HL-60/S4 treated with phorbol 12-myristate 13-acetate at 8.2 ng/mL for 4 days and 3 days (cell line): ENCODE results near the gene CAPN5.
"Not testable (repeated sequence)": the region's sequence is repeated elsewhere in the genome, so short reads cannot be mapped to it uniquely, and the experiment has no call there.

Experiments used
- in situ Hi-C: fragments of 300-500 bp; cut with MboI; formaldehyde crosslinking; loops from 2 replicates; pipeline ENCODE4 v1.15.0; 2022; ENCODE audit warnings: low sequenced_read_pairs

CAPN5 gene

DNA sequence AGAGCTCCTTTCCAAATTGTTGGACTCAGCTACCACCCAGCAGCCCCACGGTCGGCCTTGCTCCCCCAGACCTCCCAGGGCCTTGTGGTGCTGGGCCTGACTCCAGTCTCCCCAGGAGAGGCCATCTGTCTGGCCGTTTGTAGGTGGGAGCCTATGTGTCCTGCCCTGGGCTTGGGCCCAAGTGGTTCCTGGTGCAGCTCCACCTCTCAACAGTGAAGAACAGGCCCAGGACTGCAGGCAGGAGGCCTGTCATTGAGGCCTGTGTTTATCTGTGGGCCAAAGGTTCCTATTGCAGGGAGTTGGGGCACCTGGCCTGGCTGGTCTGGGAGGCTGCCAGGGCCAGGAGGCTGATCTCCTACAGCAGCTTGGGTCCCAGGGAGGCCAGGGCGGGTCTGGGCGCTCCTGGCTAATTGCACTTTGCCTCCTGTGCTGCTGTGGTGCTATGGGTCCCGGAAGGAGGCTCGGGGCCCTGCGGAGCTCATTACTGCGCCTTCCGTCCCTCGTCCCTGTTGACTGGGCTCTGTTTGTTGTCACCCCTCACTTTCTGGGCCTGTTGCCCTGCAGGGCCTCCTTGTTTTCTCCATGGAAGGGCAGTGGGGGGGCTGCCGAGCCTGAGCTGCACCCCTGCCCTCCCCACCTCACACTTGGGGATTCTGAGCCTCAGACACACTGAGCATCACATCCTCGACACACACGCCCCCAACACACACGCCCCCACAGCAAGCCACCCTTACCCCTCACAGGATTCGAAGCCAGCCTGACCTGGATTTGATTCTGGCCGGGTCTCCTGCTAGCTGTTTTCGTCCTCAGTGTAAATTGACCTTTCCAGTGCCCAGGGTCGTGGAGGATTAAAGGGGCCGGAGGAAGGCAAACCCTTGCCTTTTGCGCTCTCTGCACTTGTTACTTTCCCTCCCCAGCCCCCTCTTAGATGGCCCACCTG lies 29.1 kb downstream of the CAPN5 start:
- in situ Hi-C loops: no loop called here

DNA sequence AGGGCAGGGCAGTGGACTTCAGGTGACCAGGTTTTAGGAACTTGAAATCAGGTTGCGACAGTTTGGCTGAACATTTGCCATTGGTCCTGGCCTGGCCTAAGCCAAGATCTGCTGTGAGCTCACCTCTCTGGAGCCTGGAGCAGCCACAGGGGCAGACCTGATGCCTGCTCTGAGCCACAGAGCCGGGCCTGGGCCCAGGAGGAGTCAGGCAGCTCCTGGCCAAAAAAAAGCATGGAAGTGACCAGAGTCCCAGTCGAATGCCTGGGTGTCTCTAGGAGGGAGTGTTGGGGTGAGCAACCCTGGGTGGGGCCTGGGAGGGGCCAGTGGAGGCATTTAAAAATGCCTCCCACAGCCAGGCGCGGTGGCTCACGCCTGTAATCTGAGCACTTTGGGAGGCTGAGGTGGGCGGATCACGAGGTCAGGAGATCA lies 29.8 kb downstream of the CAPN5 start:
- in situ Hi-C loops: no loop called here

DNA sequence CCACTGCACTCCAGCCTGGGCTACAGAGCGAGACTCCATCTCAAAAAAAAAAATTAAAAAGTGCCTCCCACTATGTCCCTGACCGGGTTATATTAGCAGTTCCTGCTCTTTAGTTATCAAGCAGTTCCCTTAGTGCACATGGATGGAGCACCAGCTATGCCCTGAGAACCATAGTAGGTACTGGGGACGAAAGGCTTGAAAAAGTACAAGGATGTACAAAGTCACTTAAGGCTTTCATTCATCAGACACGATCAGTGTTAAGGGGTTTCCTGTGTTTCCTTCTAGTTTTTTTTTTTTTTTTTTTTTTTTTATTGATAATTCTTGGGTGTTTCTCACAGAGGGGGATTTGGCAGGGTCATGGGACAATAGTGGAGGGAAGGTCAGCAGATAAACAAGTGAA lies 30.4 kb downstream of the CAPN5 start:
- in situ Hi-C loops: not testable (repeated sequence)

DNA sequence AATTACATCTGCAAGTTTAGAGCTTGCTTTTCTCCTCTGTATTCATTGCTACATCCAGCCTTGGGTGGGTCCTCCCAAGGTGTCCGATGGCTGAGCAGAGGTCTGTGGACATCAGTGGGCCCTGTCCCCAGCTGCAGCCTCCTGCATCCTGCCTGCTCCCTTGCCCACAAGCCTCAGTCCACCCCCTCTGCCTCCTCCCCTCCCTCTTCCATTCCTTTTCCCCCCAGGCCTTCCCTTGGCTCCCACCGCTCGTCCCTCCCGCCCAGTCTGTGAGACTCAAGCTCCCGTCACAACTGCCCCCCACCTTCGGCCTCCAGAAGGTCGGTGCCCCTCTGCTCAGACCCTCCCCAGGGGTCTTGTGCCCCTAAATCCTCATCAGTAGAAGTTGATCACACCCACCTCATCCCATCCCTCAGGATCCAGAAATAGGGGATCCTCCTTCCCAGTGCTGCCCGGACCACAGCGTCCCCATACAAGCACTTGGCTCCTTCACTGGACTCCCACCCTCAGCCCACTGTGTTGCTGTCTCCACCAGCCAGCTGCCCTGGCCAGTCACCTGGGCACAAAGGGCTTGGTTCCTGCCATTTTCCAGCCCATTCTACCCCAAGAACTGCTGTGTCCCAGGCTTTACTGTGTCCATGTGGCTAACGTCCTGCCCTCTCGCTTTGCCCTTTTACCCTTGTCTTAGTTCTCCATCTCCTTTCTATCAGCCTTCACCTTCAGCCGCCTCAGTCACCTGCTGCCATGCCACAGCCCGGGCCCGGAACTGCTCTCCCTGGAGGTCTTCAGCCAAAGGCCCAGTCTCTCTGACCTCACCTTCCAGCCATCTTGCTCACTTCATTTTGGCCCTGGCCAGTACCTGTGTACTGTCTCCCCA lies 33.6 kb downstream of the CAPN5 start:
- in situ Hi-C loops: no loop called here

DNA sequence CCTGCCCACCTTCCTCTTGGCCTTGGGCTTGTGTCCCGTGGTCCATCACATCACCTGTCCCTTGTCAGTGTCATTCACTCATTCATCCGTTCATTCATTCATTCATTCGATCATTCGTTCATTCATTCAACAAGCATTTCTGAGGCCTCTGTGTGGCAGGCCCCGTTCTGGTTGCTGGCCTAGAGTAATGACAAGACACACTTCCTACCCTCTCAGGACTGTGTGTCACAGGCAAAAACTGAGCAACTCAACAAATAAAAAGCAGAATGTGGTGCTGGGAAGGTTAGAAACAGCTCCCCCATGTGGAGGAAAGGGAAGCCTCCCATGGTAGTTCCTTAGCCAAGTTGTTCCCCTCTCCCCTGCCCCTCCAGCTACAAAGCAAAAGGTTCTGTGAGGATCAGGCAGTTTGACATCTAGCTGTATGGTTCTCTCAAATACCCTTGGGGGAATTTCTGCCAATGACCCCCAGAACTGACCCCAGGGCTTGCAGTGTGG lies 34.3 kb downstream of the CAPN5 start:
- in situ Hi-C loops: no loop called here

DNA sequence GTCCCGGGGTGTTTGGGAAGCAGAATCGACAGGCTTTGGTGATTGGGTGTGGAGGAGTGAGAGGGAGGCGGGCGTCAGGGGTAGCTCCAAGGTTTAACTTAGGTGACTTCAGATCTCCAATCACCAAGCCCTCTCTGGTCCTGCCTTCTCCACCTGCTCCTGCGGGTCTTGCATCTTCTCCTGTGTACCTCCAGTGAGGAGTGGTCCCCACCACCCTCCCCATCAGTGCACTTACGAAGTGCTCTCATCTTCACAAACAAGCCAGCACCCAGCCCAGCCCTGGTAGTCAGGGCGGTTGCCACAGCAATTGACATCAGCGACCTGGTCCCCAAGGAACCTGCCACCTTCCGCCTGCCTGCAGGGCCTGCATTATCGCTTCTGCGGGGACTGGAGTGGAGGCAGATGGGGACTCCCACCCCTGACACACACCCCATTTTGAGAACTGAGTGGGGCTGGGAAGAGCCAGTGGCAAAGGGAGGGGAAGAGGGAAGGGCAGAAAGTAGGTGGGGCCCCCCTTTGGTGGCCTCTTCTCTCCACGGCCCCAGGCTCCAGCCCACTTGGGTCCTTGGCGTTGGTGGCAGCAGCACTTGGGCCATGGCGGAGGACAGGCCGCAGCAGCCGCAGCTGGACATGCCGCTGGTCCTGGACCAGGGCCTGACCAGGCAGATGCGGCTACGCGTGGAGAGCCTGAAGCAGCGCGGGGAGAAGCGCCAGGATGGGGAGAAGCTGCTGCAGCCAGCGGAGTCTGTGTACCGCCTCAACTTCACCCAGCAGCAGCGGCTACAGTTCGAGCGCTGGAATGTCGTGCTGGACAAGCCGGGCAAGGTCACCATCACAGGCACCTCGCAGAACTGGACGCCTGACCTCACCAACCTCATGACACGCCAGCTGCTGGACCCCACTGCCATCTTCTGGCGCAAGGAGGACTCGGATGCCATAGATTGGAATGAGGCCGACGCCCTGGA lies 35.8 kb downstream of the CAPN5 start, which contains the start of gene OMP:
Gene OMP (plus strand): TSS at position 595 of the 965 bp plus-strand sequence. CDS start 0 bp downstream, at position 595.
- in situ Hi-C loops: no loop called here

DNA sequence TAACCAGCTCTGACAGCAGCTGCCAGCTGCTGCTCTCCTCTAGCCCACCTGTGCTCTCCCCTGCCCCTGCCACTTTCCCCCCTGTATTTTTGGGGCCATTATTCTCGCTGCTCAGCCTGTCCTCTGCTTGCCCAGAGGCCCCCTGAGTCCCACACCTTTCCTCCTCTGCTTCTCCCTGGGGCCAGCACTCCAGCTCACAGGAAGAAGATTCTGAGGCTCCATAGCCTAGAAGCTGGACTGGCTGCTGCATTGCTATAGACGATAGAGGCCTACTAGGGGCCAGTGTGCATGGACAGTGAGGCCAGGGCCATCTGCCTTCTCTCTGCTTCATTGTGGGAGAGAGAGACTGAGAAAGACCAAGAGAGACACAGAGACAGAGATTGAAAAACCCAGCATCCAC lies 36.5 kb downstream of the CAPN5 start:
- in situ Hi-C loops: no loop called here

DNA sequence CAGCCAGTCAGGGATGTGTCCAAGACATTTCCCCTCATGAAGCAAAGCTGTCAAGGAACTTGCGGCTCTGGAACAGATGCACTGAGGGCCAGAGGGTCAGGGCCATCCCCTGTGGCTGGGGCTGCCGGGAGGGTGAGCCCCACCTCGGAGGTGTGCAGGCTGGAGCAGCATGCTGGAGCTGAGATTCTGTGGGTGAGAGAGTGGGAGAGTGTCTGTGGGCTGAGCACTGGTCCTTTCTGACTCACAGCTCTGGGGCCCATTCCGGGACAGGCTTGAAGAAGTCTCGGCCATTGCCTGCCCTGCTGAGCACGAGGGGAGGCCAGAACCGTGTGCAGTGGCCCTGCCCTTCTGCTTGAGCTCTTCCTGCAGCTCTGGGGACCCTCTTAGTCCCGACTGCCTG lies 38.0 kb downstream of the CAPN5 start:
- in situ Hi-C loops: no loop called here

DNA sequence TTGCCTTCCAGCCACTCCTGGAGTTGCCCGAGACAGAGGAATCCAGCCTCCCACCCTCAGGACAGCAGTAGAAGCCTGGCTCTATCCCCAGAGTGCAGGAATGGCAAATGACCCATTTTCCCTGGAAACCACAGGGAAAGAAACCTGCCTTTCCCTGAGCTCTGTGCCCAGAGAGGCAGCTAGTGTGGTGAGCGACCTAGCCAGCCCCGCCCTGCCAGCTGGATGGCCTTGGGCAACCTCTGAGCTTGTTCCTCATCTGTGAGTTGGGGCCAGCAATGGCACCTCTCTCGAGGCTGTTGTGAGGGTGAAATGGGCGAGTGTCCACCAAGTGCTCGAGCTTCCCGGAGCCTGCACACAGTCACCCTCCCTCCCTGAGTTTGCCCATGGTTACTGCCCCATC lies 39.5 kb downstream of the CAPN5 start:
- in situ Hi-C loops: no loop called here

DNA sequence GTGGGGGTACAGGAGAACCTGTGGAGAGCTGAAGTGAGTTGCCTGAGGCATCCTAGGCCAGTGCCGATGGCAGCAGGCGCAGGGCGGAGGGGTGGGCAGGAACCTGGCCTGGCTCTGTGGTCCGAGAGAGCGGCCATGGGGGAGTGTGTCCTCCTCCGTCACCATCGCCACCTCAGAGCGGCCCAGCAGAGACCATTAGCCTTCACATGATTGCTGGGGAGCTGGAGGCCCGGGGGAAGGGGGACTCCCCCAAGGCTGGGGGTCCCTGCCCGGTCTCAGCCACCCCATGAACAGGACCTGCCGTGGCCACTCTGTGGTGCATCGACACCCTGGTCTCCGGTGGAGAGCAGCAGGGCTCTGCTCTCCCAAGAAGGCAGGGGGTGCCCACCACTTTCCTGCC lies 40.0 kb downstream of the CAPN5 start:
- in situ Hi-C loops: no loop called here

DNA sequence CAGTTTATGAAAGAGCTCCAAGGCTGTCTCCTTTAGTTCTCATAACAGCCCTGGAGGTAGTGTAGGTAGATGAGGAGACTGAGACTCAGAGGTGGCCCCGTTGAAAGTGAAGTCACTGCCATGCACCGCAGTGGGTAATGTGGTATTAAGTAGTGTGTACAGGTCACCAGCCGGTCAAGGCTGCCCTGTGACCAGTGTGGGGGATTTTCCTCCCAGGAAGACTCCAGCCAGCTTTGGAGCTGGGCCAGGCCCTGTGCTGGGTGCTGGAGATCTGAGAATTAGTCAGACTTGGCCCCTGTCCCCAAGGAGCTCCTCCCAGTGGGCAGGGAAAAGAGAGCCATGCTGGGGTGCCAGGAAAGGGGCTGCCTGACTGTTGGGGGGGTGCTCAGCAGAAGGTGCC lies 41.2 kb downstream of the CAPN5 start:
- in situ Hi-C loops: no loop called here

DNA sequence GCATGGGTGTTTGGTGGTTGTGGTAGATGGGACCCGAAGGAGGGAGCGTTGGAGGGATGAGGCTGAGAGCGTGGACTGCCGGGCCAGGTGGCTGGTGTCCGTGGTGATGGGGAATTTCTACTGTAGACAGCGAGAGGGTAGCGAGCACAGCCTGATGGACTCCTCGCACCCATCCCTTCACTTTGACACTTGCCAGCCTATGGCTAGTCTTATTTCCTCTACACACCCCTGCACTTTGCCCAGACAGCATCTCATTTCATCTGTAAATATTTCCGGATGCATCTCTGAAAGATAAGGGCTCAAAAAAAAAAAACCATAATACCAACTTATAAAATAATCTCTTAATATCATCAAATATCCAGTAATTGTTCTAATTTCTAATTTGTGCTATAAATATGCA lies 41.7 kb downstream of the CAPN5 start:
- in situ Hi-C loops: no loop called here

DNA sequence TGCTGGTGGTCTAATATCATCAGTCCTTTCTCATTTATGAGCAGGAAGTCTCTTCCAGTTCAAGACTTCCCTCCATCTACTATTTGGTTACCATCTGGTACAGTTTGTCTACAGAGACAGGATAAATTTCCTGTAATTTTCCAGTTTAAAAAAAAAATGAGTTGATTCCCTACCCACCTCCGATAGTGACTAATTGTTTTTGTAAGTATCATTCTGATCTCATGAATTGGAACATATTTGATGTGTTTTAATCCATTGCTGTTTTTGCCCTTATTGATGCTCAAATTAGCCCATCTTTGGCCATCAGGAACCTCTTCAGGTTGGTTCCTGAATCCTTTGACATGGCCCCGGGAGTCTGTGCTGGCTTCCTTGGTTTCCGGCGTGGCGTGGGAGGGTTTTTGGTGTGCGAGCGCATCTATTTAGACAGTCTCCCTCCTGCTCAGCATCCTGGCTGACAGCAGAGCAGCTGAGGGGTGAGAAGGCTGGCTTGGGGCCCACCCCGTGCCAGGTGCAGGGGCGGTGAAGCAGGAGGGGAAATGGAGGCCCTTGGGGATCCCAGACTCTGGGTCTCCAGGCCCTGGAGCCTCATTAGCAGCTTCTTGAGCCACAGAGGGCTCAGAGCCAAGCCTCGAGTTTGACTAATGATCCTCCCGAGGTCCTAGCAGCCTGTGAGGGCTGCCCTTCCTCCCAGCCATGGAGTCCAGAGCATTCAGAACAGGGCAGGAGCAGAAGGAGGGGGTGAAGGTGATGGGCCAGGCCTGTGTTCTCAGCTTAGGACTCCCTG lies 42.7 kb downstream of the CAPN5 start:
- in situ Hi-C loops: no loop called here

DNA sequence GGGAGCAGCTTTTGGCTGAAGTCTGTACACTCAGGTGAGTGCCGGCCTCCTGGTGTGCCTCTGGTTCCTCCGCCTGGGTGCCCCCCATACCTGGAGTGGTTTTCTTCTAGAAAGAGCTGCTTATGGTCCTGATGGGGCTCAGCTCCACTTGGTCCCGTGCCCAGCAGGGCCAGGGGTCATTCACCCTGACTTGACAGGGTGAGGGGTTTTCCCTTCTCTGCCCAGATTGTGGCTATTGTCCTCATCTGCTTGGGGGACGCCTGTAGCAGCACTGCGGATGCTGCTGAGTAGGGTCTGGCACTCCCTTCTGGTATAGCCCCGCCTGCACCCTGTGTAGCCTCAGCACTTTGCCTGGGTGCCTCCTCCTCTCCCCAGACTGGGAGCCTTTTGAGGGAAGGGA lies 44.1 kb downstream of the CAPN5 start:
- in situ Hi-C loops: no loop called here

DNA sequence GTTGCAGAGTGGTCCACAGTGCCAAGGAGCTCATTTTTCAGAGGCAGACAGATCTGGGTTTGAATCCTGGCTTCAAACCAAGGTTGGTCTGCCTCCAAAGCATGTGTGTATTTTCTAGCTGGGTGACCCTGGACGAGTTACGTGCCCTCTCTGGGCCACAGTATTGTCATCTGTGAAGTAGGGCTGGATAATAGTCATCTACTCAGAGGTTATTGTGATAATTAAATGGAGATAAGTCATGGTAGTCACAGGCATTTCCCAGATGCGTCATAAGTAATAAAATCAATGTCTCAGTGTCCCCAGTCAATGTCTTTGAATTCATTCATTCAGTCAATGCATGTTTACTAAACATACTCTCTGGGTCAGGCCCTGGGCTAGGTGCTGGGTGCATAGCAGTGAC lies 44.5 kb downstream of the CAPN5 start:
- in situ Hi-C loops: no loop called here

DNA sequence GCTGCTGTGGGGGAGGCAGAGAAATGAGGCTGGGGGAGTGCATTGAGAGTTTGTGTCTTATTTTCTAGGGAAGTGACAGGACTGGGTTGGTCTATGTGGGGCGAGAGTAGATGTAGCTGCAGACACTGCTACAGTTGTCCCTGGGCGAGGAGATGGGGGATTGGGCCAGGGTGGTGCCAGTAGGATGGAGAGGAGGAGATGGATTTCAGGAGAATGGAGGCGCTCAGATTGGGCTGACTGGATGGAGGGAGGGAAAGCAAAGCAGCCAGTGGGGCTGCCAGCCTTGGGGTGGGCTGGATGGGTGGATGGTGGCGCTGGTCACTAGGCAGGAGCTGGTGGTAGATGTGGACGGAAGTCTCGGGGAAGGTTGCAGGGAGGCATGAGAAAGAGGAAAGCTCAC lies 45.2 kb downstream of the CAPN5 start:
- in situ Hi-C loops: no loop called here

DNA sequence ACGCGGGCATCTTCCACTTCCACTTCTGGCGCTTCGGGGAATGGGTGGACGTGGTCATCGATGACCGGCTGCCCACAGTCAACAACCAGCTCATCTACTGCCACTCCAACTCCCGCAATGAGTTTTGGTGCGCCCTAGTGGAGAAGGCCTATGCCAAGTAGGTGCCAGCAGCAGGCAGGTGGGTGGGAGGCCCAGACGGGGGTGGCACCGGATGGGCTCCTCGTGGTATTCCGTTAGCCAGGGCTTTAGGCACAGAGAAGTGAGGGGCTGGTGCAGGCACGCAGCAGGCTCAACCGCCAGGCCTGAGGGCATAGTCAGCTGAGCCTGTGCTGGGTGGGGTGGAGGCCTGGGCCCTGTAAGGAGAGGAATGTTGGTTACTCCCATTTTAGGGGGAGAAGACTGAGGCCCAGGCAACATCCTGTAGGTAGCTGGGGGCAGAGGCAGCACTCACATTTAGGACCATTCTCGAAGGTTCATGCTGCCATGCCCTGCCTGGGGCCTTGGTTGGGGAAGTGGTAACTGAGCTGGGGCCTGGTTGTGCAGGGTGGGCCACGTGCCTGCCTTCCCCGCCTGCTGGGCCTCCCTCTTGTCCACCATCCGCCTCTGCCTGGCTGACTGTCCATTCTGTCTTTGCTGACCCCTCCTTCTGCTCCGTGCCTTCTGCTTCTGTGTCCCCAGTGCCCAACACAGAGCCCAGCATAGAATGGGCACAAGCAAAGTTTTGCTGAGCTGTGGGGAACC lies 46.0 kb downstream of the CAPN5 start:
- in situ Hi-C loops: no loop called here

DNA sequence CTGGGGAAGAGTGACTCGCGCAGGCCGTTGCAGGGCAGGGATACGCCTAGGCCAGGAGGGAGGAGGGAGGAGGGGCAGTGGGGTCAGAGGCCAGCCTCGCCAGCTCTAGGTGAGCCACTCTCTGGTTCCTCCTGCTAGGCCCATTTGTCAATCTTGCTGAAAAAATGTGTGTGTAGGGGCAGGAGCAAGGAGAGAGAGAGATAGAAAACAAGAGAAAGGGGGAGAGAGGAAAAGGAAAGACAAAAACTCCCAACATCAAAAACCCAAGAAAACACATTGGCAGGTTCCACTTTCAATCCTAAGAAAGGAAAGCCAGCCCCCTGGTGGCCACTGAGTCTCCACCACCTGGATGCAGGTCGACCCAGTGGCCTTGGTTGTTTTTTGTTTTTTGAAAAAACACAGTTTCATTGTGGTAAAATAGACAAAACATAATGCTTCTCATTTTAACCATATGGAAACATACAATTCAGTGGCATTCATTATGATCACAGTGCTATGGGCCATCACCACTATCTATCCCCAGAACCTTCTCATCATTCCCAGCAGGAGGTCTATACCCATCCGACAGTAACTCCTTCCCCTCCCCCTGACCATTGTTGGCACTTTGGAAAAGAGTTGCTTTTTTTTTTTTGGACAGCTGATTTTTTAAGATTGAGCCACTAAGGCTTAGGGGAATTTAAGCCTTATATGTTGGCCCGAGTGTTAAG lies 46.8 kb downstream of the CAPN5 start:
- in situ Hi-C loops: no loop called here
